ENCODE data around the gene MTG2. TPM values are rescaled to one million over a fixed set of nuclear protein-coding genes. Genes with fewer than 3 reads are reported as not detected.
A peak's percentile ranks its signal among the peaks of the same experiment; 100 is the strongest.

MTG2 gene
- total RNA-seq, 4 donors from 2014 or later: 21.4 to 42.0 (median 29.1) TPM

GRCh38 chr20:62139636-62140035, 43.2 kb upstream of the MTG2 start:
- no peak for TF ChIP-seq CTCF (IDR thresholded peaks at IDR 0.05)
- no peak for TF ChIP-seq POLR2A (IDR thresholded peaks at IDR 0.05)
- no peak overlapping the region for H3K4me3 ChIP-seq (ENCODE audit: low read depth, poor library complexity, severe bottlenecking)
- intact Hi-C loops (cut with DNase I; ENCODE audit: low total_unique reads): loop anchor here (5.0 kb wide), 1 partner anchor 127 kb away; no protein-coding TSS in a partner anchor
- DNase-seq (ENCODE audit: low spot score in 2 of 2): no peak
- WGBS, 2 donors: 82 to 89% methylated on average over 12 to 13 of the region's 13 CpGs

DNA sequence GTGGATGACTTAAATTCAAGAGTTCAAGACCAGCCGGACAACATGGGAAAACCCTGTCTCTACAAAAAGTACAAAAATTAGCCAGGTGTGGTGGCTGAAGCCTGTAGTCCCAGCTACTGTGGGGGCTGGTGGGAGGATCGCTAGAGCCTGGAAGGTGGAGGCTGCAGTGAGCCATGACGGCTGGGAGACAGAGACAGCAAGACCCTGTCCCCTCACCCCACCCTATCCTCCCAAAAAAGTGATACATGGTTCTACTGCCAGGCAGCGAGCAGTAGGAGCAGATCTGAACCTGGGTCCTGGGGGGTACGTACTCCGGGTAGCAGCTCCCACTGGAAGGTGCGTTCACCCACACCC, 41.8 kb upstream of the MTG2 start:
- TF ChIP-seq CTCF (IDR thresholded peaks at IDR 0.05): no peak
- TF ChIP-seq POLR2A (IDR thresholded peaks at IDR 0.05): no peak
- H3K4me3 ChIP-seq (ENCODE audit: low read depth, poor library complexity, severe bottlenecking): no peak overlapping the region
- intact Hi-C loops (cut with DNase I; ENCODE audit: low total_unique reads): no loop called here
- no peak for DNase-seq (ENCODE audit: low spot score in 2 of 2)
- 73 to 77% methylated on average over 7 of the region's 7 CpGs for WGBS, 2 donors

GRCh38 chr20:62141397-62142251, 41.2 kb upstream of the MTG2 start:
- 13 to 14% methylated on average over 12 to 14 of the region's 14 CpGs for WGBS, 2 donors
- DNase-seq (ENCODE audit: low spot score in 2 of 2): no peak
- intact Hi-C loops (cut with DNase I; ENCODE audit: low total_unique reads): no loop called here
- no peak for TF ChIP-seq CTCF (IDR thresholded peaks at IDR 0.05)
- no peak for TF ChIP-seq POLR2A (IDR thresholded peaks at IDR 0.05)
- H3K4me3 ChIP-seq (ENCODE audit: low read depth, poor library complexity, severe bottlenecking): no peak overlapping the region

- TF ChIP-seq POLR2A (IDR thresholded peaks at IDR 0.05) (no peak), CTCF (IDR thresholded peaks at IDR 0.05) (no peak)
- peak overlapping the region; percentile 88 for H3K4me3 ChIP-seq (ENCODE audit: low read depth, poor library complexity, severe bottlenecking)
- DNase-seq (ENCODE audit: low spot score in 2 of 2): no peak
- 0 to 1% methylated on average over 11 to 58 of the region's 71 CpGs for WGBS, 2 donors
- intact Hi-C loops (cut with DNase I; ENCODE audit: low total_unique reads): no loop called here
Observed at GRCh38 chr20:62142252-62143080, 40.4 kb upstream of the MTG2 start.

GRCh38 chr20:62143081-62143956, 39.5 kb upstream of the MTG2 start, which contains the start of the genes PSMA7 and SS18L1:
PSMA7 (minus strand) TSS chr20:62143394; CDS start chr20:62143303, 91 bp downstream.
SS18L1 (plus strand) TSS chr20:62143769; CDS start chr20:62143821, 52 bp downstream.
- 0% methylated on average over 30 to 42 of the region's 148 CpGs for WGBS, 2 donors
- DNase-seq (ENCODE audit: low spot score in 2 of 2): peak; percentile 71 to 97
- TF ChIP-seq CTCF (IDR thresholded peaks at IDR 0.05) (no peak), POLR2A (IDR thresholded peaks at IDR 0.05) (peak in 1 of 2 donors; percentile 53)
- H3K4me3 ChIP-seq (ENCODE audit: low read depth, poor library complexity, severe bottlenecking): peak within 1 kb of the TSS; percentile 88
- intact Hi-C loops (cut with DNase I; ENCODE audit: low total_unique reads): no loop called here

Measured in lower leg skin (tissue), 4 donors.